Gastroesophageal sphincter (tissue), 4 donors: ENCODE data around the gene SAMD14. TPM values are rescaled to one million over a fixed set of nuclear protein-coding genes. Genes with fewer than 3 reads are reported as not detected.

ENCODE experiments used
- ATAC-seq: fragments of 150-250 bp; one replicate; pipeline ENCODE4 v1.9.1; 2016; ENCODE audit warnings: mild to moderate bottlenecking, moderate library complexity
- H3K27ac ChIP-seq, 4 donors: fragments of 200-600 bp; sonication (generic) in 3 of 4; 1 replicate in 3 of 4; 2 replicates in 1 of 4; pipeline ENCODE4 v1.5.1; 2016 to 2019
- H3K27me3 ChIP-seq: fragments of 200-600 bp; sonication (generic); one replicate; pipeline ENCODE4 v1.5.1; 2019
- H3K36me3 ChIP-seq, 2 donors: fragments of 200-600 bp; sonication (generic); one replicate each; pipeline ENCODE4 v1.5.1; 2019; ENCODE audit warnings: control low read depth in 1 of 2
- H3K4me1 ChIP-seq, 3 donors: fragments of 200-600 bp; sonication (generic); 1 replicate in 2 of 3; 2 replicates in 1 of 3; pipeline ENCODE4 v1.5.1; 2016 to 2019; ENCODE audit warnings: control low read depth in 2 of 3
- H3K4me3 ChIP-seq, 2 donors: fragments of 200-600 bp; sonication (generic); one replicate each; pipeline ENCODE4 v1.5.1; 2019; ENCODE audit warnings: mild to moderate bottlenecking in 1 of 2, moderate library complexity in 1 of 2
- H3K9me3 ChIP-seq, 3 donors: fragments of 200-600 bp; sonication (generic); one replicate each; pipeline ENCODE4 v1.5.1; 2017 to 2019; ENCODE audit warnings: control low read depth in 2 of 3
- CTCF ChIP-seq, 4 experiments: fragments of 200-600 bp in 2 of 4; fragments of 450-650 bp in 2 of 4; sonication (generic) in 1 of 4; IDR thresholded peaks; one replicate each; pipeline ENCODE4 v1.5.1; 2017 to 2019; ENCODE audit warnings: antibody characterized with exemption in 4 of 4, mild to moderate bottlenecking in 2 of 4, moderate library complexity in 2 of 4
- EP300 ChIP-seq: sonication (generic); formaldehyde crosslinking; IDR thresholded peaks from one replicate; pipeline ENCODE4 v1.6.1; 2017; ENCODE audit warnings: antibody characterized with exemption, mild to moderate bottlenecking
- POLR2A ChIP-seq, 2 donors: fragments of 450-650 bp; IDR thresholded peaks; one replicate each; pipeline ENCODE4 v1.6.1; 2017; ENCODE audit warnings: antibody characterized with exemption in 2 of 2, mild to moderate bottlenecking in 2 of 2, moderate library complexity in 1 of 2
- POLR2AphosphoS5 ChIP-seq: sonication (generic); formaldehyde crosslinking; IDR thresholded peaks from one replicate; pipeline ENCODE4 v1.6.1; 2017; ENCODE audit warnings: antibody characterized with exemption
- WGBS, 2 donors: methylation state at CpG; one replicate each; pipeline ENCODE4 v1.1.5; 2018; ENCODE audit warnings: low coverage in 1 of 2; 5-methylcytosine and 5-hydroxymethylcytosine counted together
- total RNA-seq, 4 donors: library from RNA; depleted of rRNA; stranded (reverse); fragments of >200 nt; gene quantifications; one replicate each; pipeline ENCODE4 v1.1.0, GENCODE V29; 2016

Gene SAMD14
- total RNA-seq, 4 donors from 2014 or later = 1.3 to 2.8 (median 2.3) TPM

GRCh38 chr17:50175035-50175807 is 45.3 kb upstream of the SAMD14 start:
- TF ChIP-seq CTCF (IDR thresholded peaks at IDR 0.05) (no peak), POLR2AphosphoS5 (no peak), EP300 (no peak), POLR2A (IDR thresholded peaks at IDR 0.05) (no peak)
- Histone ChIP-seq H3K4me3 (no peak overlapping the region), H3K9me3 (no peaks in the 10 kb centered on the region), H3K36me3 (peaks cover 0 to 26% of the 10 kb centered on the region in 2 donors), H3K27me3 (no peaks in the 10 kb centered on the region), H3K4me1 (peaks cover 0 to 70% (median 38%) of the 10 kb centered on the region in 3 donors), H3K27ac (peak overlapping the region; percentile 61 to 87 (median 86))
- 20% methylated on average over 1 of the region's 16 CpGs; no CpG with 5 or more reads in 1 of the 2 donors for WGBS, 2 donors
- no peak for ATAC-seq

GRCh38 chr17:50174444-50174843 is 44.5 kb upstream of the SAMD14 start:
- peaks cover 0 to 78% (median 39%) of the 10 kb centered on the region in 3 donors for H3K4me1 ChIP-seq
- TF ChIP-seq POLR2A (IDR thresholded peaks at IDR 0.05) (no peak), POLR2AphosphoS5 (no peak), CTCF (IDR thresholded peaks at IDR 0.05) (no peak)
- H3K27me3 ChIP-seq = no peaks in the 10 kb centered on the region
- WGBS, 2 donors = 67 to 100% methylated on average over 3 of the region's 6 CpGs
- H3K27ac ChIP-seq = peak overlapping the region in 3 of 4 donors; percentile 86 to 88 (median 87)
- ATAC-seq = no peak
- H3K9me3 ChIP-seq = no peaks in the 10 kb centered on the region
- H3K36me3 ChIP-seq = peaks cover 0 to 31% of the 10 kb centered on the region in 2 donors
- no peak overlapping the region for H3K4me3 ChIP-seq

- TF ChIP-seq POLR2AphosphoS5 (peak; percentile 49), POLR2A (IDR thresholded peaks at IDR 0.05) (no peak)
- Histone ChIP-seq H3K9me3 (no peaks in the 10 kb centered on the region), H3K27me3 (no peaks in the 10 kb centered on the region), H3K36me3 (peaks cover 0 to 31% of the 10 kb centered on the region in 2 donors), H3K4me3 (no peak overlapping the region), H3K4me1 (peaks cover 0 to 81% (median 43%) of the 10 kb centered on the region in 3 donors), H3K27ac (peak overlapping the region; percentile 58 to 88 (median 86))
- ATAC-seq = peak; percentile 43
- 18 to 22% methylated on average over 3 to 4 of the region's 10 CpGs for WGBS, 2 donors
These were observed 43.5 kb upstream of the SAMD14 start for GRCh38 chr17:50173335-50173941.

- WGBS, 2 donors = 61 to 71% methylated on average over 6 of the region's 6 CpGs
- Histone ChIP-seq H3K4me3 (no peak overlapping the region), H3K36me3 (peaks cover 0 to 31% of the 10 kb centered on the region in 2 donors), H3K4me1 (peaks cover 0 to 81% (median 39%) of the 10 kb centered on the region in 3 donors), H3K27ac (peak overlapping the region; percentile 58 to 88 (median 86)), H3K9me3 (no peaks in the 10 kb centered on the region), H3K27me3 (no peaks in the 10 kb centered on the region)
- no peak for ATAC-seq
- no peak for TF ChIP-seq POLR2AphosphoS5
- TF ChIP-seq POLR2A (IDR thresholded peaks at IDR 0.05) = no peak
- TF ChIP-seq CTCF (IDR thresholded peaks at IDR 0.05) = no peak
- no peak for TF ChIP-seq EP300
These were observed 43.0 kb upstream of the SAMD14 start for GRCh38 chr17:50172936-50173334.

GRCh38 chr17:50172130-50172529 is 42.2 kb upstream of the SAMD14 start:
- WGBS, 2 donors = 83% methylated on average over 1 of the region's 11 CpGs; no CpG with 5 or more reads in 1 of the 2 donors
- no peaks in the 10 kb centered on the region for H3K9me3 ChIP-seq
- H3K27me3 ChIP-seq = no peaks in the 10 kb centered on the region
- no peak for ATAC-seq
- TF ChIP-seq POLR2A (IDR thresholded peaks at IDR 0.05) (no peak), CTCF (IDR thresholded peaks at IDR 0.05) (no peak), POLR2AphosphoS5 (no peak), EP300 (no peak)
- peaks cover 0 to 81% (median 38%) of the 10 kb centered on the region in 3 donors for H3K4me1 ChIP-seq
- H3K36me3 ChIP-seq = peaks cover 0 to 31% of the 10 kb centered on the region in 2 donors
- no peak overlapping the region for H3K4me3 ChIP-seq
- H3K27ac ChIP-seq = peak overlapping the region in 2 of 4 donors; percentile 86 to 87
